Activated CD4-positive, alpha-beta memory T cell treated with anti-CD3 and anti-CD28 coated beads, Interleukin-2, amount 10 ng/mL, durations not matched to agents 7 days and 5 days (primary cell): ENCODE data around the gene ENO3. TPM values are rescaled to one million over a fixed set of nuclear protein-coding genes. Genes with fewer than 3 reads are reported as not detected.

Source experiments
- CTCF ChIA-PET: fragments of 350-600 bp; sonication (Branson Sonifier 250); formaldehyde crosslinking; loops from one replicate; lab custom pipeline; 2021; ENCODE audit warnings: antibody characterized with exemption, inconsistent platforms; lab: Charles Lee
- POLR2A ChIA-PET: fragments of 350-600 bp; sonication (Branson Sonifier 250); formaldehyde crosslinking; loops from one replicate; lab custom pipeline; 2021; ENCODE audit warnings: antibody characterized with exemption; lab: Charles Lee
- DNase-seq: peaks from one replicate; pipeline ENCODE4 v3.0.0-alpha.2; 2020
- H3K27ac Mint-ChIP-seq: one replicate; pipeline ENCODE4 v1.8.0; 2021; ENCODE audit warnings: mild to moderate bottlenecking, mixed read lengths
- H3K27me3 Mint-ChIP-seq: one replicate; pipeline ENCODE4 v1.8.0; 2021; ENCODE audit warnings: mixed read lengths
- H3K36me3 Mint-ChIP-seq: one replicate; pipeline ENCODE4 v1.8.0; 2021; ENCODE audit warnings: low read depth, mixed read lengths
- H3K4me1 Mint-ChIP-seq: one replicate; pipeline ENCODE4 v1.8.0; 2021; ENCODE audit warnings: mixed read lengths
- H3K4me3 Mint-ChIP-seq: one replicate; pipeline ENCODE4 v1.8.0; 2021; ENCODE audit warnings: mild to moderate bottlenecking, mixed read lengths
- H3K9me3 Mint-ChIP-seq: one replicate; pipeline ENCODE4 v1.8.0; 2021; ENCODE audit warnings: mixed read lengths
- total RNA-seq, 2 experiments: library from RNA; stranded (reverse); gene quantifications; one replicate each; pipeline ENCODE4 v1.2.3, GENCODE V29; 2021

Gene ENO3
- total RNA-seq, 2 experiments from 2014 or later: 26.8 to 33.0 TPM

DNA sequence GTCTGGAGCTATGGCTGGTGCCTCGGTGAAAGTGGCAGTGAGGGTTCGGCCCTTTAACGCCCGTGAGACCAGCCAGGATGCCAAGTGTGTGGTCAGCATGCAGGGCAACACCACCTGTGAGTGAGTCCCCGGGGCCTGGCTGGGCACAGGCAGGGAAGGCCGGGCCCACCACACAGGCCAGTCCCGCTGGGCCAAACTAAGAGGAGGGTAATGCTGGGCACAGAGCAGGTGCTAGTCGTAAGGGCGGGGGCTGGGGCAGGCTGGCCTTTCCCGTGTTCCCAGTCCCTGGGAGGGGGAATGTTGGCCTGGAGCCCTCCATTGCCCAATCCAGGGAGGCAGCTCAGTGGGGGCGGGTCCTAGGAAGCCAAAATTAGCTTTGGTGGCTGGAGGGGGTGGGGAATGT is 49.3 kb downstream of the ENO3 start:
- peaks cover 42% of the 10 kb centered on the region for H3K36me3 Mint-ChIP-seq
- POLR2A ChIA-PET: interaction anchor here (0.8 to 4.6 kb wide), 4 partner anchors 12 to 53 kb away, joined by 3 to 43 read pairs (median 3); partner anchors contain the start of genes CAMTA2 and PFN1
- no peaks in the 10 kb centered on the region for H3K9me3 Mint-ChIP-seq
- peaks cover 23% of the 10 kb centered on the region for H3K4me1 Mint-ChIP-seq
- no peak for DNase-seq
- CTCF ChIA-PET: no interaction called here
- no peak overlapping the region for H3K4me3 Mint-ChIP-seq
- no peaks in the 10 kb centered on the region for H3K27me3 Mint-ChIP-seq
- no peak overlapping the region for H3K27ac Mint-ChIP-seq

DNA sequence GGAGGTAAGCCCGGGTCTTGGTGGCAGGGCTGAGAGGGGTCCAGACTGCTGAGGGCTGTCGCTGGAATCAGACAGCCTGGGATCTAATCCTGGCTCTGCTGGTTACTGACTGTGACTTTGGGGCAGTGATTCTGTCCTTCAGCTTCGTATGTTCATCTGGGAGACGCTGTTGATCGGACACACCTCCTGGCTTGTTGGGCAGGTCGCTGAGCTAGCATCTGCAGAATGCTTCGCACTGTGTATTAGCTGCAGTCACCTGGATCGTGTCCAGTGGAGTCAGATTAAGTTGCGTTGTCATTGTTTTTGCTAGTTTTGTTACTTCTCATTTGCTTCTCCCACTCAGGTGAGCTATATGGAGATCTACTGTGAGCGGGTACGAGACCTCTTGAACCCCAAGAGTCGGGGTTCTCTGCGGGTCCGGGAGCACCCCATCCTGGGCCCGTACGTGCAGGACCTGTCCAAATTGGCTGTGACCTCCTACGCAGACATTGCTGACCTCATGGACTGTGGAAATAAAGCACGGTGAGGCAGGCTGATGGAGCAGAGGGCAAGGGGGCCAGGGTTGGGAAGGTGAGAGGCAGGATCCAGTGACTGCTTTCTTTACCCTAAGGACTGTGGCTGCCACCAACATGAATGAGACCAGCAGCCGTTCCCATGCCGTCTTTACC is 51.3 kb downstream of the ENO3 start:
- no peak for DNase-seq
- H3K4me1 Mint-ChIP-seq: peaks cover 15% of the 10 kb centered on the region
- H3K9me3 Mint-ChIP-seq: no peaks in the 10 kb centered on the region
- no peak overlapping the region for H3K27ac Mint-ChIP-seq
- ChIA-PET POLR2A (no interaction called here), CTCF (interaction anchor here (0.7 kb wide), 1 partner anchor 54 kb away, joined by 3 read pairs; no protein-coding TSS in a partner anchor)
- no peaks in the 10 kb centered on the region for H3K27me3 Mint-ChIP-seq
- peaks cover 54% of the 10 kb centered on the region for H3K36me3 Mint-ChIP-seq
- no peak overlapping the region for H3K4me3 Mint-ChIP-seq

GRCh38 chr17:5003214-5003867 is 52.4 kb downstream of the ENO3 start:
- CTCF ChIA-PET: interaction anchor here (0.7 kb wide), 1 partner anchor 53 kb away, joined by 3 read pairs; no protein-coding TSS in a partner anchor
- H3K4me3 Mint-ChIP-seq: no peak overlapping the region
- H3K4me1 Mint-ChIP-seq: peaks cover 15% of the 10 kb centered on the region
- H3K27ac Mint-ChIP-seq: no peak overlapping the region
- no peak for DNase-seq
- POLR2A ChIA-PET: no interaction called here
- peaks cover 65% of the 10 kb centered on the region for H3K36me3 Mint-ChIP-seq
- no peaks in the 10 kb centered on the region for H3K27me3 Mint-ChIP-seq
- H3K9me3 Mint-ChIP-seq: no peaks in the 10 kb centered on the region

Other genes starting within 250 kb of the ENO3 start
- gene PELP1, start 247.0 kb upstream of the ENO3 start, total RNA-seq: 10 to 100 TPM; 67.7 to 69.2 TPM
- gene ARRB2, start 240.5 kb upstream of the ENO3 start, total RNA-seq: 100 to 1,000 TPM; 372 to 378 TPM
- gene MED11, start 219.7 kb upstream of the ENO3 start, total RNA-seq: 10 to 100 TPM; 24.6 to 25.3 TPM
- gene ZMYND15, start 211.3 kb upstream of the ENO3 start, total RNA-seq: under 1 TPM in 1 of 2 experiments, not detected in 1; 0.10 TPM
- gene CXCL16, start 211.2 kb upstream of the ENO3 start, total RNA-seq: 1 to 10 TPM; 2.2 to 2.6 TPM
- gene TM4SF5, start 179.2 kb upstream of the ENO3 start, total RNA-seq: under 1 TPM in 1 of 2 experiments, not detected in 1; 0.35 TPM
- gene VMO1, start 164.8 kb upstream of the ENO3 start, total RNA-seq: under 1 TPM in 1 of 2 experiments, not detected in 1; 0.40 TPM
- gene GLTPD2, start 162.2 kb upstream of the ENO3 start, total RNA-seq: not detected
- gene PSMB6, start 155.0 kb upstream of the ENO3 start, total RNA-seq: 100 to 1,000 TPM; 118 to 121 TPM
- gene PLD2, start 144.0 kb upstream of the ENO3 start, total RNA-seq: 10 to 100 TPM; 17.4 to 20.7 TPM
- 100 to 1,000 TPM; 107 to 109 TPM for gene MINK1, start 117.8 kb upstream of the ENO3 start, total RNA-seq
- under 1 TPM; 0.58 to 0.98 TPM for gene C17orf107, start 51.6 kb upstream of the ENO3 start, total RNA-seq
- under 1 TPM; 0.33 to 0.43 TPM for gene CHRNE, start 48.0 kb upstream of the ENO3 start, total RNA-seq
- not detected for gene GP1BA, start 18.8 kb upstream of the ENO3 start, total RNA-seq
- gene SLC25A11, start 11.1 kb upstream of the ENO3 start, total RNA-seq: 10 to 100 TPM; 62.8 to 71.0 TPM
- gene RNF167, start 10.9 kb upstream of the ENO3 start, total RNA-seq: 100 to 1,000 TPM; 249 to 261 TPM
- gene PFN1, start 2.6 kb upstream of the ENO3 start, total RNA-seq: 1,000 to 10,000 TPM; 2,149 to 2,220 TPM
- gene SPAG7, start 16.7 kb downstream of the ENO3 start, total RNA-seq: 10 to 100 TPM; 53.0 to 58.2 TPM
- gene CAMTA2, start 36.6 kb downstream of the ENO3 start, total RNA-seq: 10 to 100 TPM; 73.2 to 80.1 TPM
- gene INCA1, start 46.4 kb downstream of the ENO3 start, total RNA-seq: under 1 TPM in 1 of 2 experiments, not detected in 1; 0.25 TPM
- gene KIF1C, start 46.8 kb downstream of the ENO3 start, total RNA-seq: 10 to 100 TPM; 37.4 to 38.5 TPM
- under 1 TPM; 0.65 to 0.68 TPM for gene SLC52A1, start 84.3 kb downstream of the ENO3 start, total RNA-seq
- 1 to 10 TPM; 2.9 to 3.4 TPM for gene ZFP3, start 127.3 kb downstream of the ENO3 start, total RNA-seq
- 1 to 10 TPM; 6.4 to 6.7 TPM for gene ZNF232, start 160.8 kb downstream of the ENO3 start, total RNA-seq
- gene USP6, start 164.9 kb downstream of the ENO3 start, total RNA-seq: under 1 TPM; 0.08 to 0.10 TPM
- gene ZNF594, start 240.7 kb downstream of the ENO3 start, total RNA-seq: 1 to 10 TPM; 7.0 to 8.6 TPM